HCT116 (cell line): ENCODE measurements around the gene TMEM132A. TPM values are rescaled to one million over a fixed set of nuclear protein-coding genes. Genes with fewer than 3 reads are reported as not detected.

ENCODE experiments used
- ATAC-seq: fragments of 200-7000 bp; cut with Tn5 transposase; 2 replicates; pipeline ENCODE4 v1.9.1; 2020; ENCODE audit warnings: mild to moderate bottlenecking, moderate library complexity
- BruUV-seq: library from RNA; stranded (reverse); fragments of 400-500 nt; replicated peaks from 2 replicates; lab custom pipeline; 2021; lab: Mats Ljungman, UMichigan
- CTCF ChIA-PET: fragments of 300-600 bp; sonication (Branson Sonifier 250); formaldehyde crosslinking; loops from one replicate; lab custom pipeline; 2021; ENCODE audit warnings: antibody characterized with exemption; lab: Charles Lee
- POLR2A ChIA-PET: fragments of 300-600, 350-600 bp; sonication (Branson Sonifier 250); formaldehyde crosslinking; loops from one replicate; lab custom pipeline; 2021; ENCODE audit warnings: antibody characterized with exemption; lab: Charles Lee
- RAD21 ChIA-PET, 2 experiments: fragments of 300-600 bp; sonication (Branson Sonifier 250); formaldehyde crosslinking; loops; one replicate each; lab custom pipeline; 2023; ENCODE audit warnings: low total read pairs in 2 of 2; ENCODE audit not compliant: uncharacterized antibody in 2 of 2, unreplicated experiment in 2 of 2, low non-redundant PET in 1 of 2; lab: Charles Lee
- DNase-seq: peaks from one replicate; pipeline ENCODE4 v3.0.0-alpha.2; 2010; ENCODE audit warnings: low read depth, low spot score
- H2AFZ ChIP-seq: fragments of 200-600 bp; shearing (Covaris generic), sonication (generic); 2 replicates; pipeline ENCODE4 v1.6.1; 2017; ENCODE audit warnings: low read depth, mixed run types, mixed read lengths, antibody characterized with exemption, low read length; ENCODE audit not compliant: poor library complexity, severe bottlenecking
- H3K27ac ChIP-seq: 2 replicates; pipeline ENCODE4 v1.5.1; 2012; ENCODE audit warnings: low read depth, low read length
- H3K27me3 ChIP-seq: fragments of 200-600 bp; sonication (generic); 2 replicates; pipeline ENCODE4 v1.6.1; 2016; ENCODE audit warnings: mixed run types, low read length, mixed read lengths; ENCODE audit not compliant: insufficient read depth
- H3K36me3 ChIP-seq, 2 experiments: fragments of 200-500 bp in 1 of 2; fragments of 200-600 bp in 1 of 2; sonication (Bioruptor generic) in 1 of 2; sonication (generic) in 1 of 2; 2 replicates each; pipeline versions ENCODE4 v1.5.1 to v1.6.1; 2014 to 2016; ENCODE audit warnings: low read length in 2 of 2, inconsistent platforms in 1 of 2, mixed read lengths in 1 of 2, mixed run types in 1 of 2; ENCODE audit not compliant: insufficient read depth in 2 of 2, control insufficient read depth in 1 of 2
- H3K4me1 ChIP-seq, 2 experiments: fragments of 200-600 bp in 1 of 2; sonication (generic) in 1 of 2; 2 replicates each; pipeline versions ENCODE4 v1.5.1 to v1.6.1; 2012 to 2017; ENCODE audit warnings: low read length in 2 of 2, inconsistent platforms in 1 of 2, mild to moderate bottlenecking in 1 of 2, mixed read lengths in 1 of 2, mixed run types in 1 of 2, moderate library complexity in 1 of 2; ENCODE audit not compliant: insufficient read depth in 2 of 2, control insufficient read depth in 1 of 2
- H3K4me2 ChIP-seq: fragments of 200-600 bp; sonication (generic); 2 replicates; pipeline ENCODE4 v1.6.1; 2017; ENCODE audit warnings: mixed run types, low read length, mixed read lengths
- H3K4me3 ChIP-seq, 2 experiments: fragments of 200-600 bp in 1 of 2; sonication (generic) in 1 of 2; replicated peaks in 1 of 2; 2 replicates each; pipeline ENCODE4 v1.5.1; 2011 to 2016; ENCODE audit warnings: low read length in 2 of 2, control low read depth in 1 of 2, low read depth in 1 of 2, mild to moderate bottlenecking in 1 of 2, mixed read lengths in 1 of 2, mixed run types in 1 of 2
- H3K79me2 ChIP-seq: fragments of 200-600 bp; sonication (generic); 2 replicates; pipeline ENCODE4 v1.6.1; 2017; ENCODE audit warnings: mild to moderate bottlenecking, mixed run types, low read length, moderate library complexity, mixed read lengths; ENCODE audit not compliant: insufficient read depth
- H3K9ac ChIP-seq: fragments of 200-600 bp; sonication (generic); 2 replicates; pipeline ENCODE4 v1.6.1; 2016; ENCODE audit warnings: low read length, mixed read lengths
- H3K9me2 ChIP-seq: fragments of 200-600 bp; sonication (generic), shearing (Covaris generic); 2 replicates; pipeline ENCODE4 v1.6.1; 2017; ENCODE audit warnings: mixed run types, mild to moderate bottlenecking, moderate library complexity; ENCODE audit not compliant: insufficient read depth
- H3K9me3 ChIP-seq, 2 experiments: fragments of 200-500 bp in 1 of 2; fragments of 200-600 bp in 1 of 2; sonication (Bioruptor generic) in 1 of 2; sonication (generic) in 1 of 2; 2 replicates each; pipeline ENCODE4 v1.6.1; 2014 to 2017; ENCODE audit warnings: low read length in 2 of 2, mixed read lengths in 2 of 2, inconsistent platforms in 1 of 2, low read depth in 1 of 2, mild to moderate bottlenecking in 1 of 2, mixed run types in 1 of 2, moderate library complexity in 1 of 2; ENCODE audit not compliant: control insufficient read depth in 1 of 2, insufficient read depth in 1 of 2
- H4K20me1 ChIP-seq: fragments of 200-600 bp; sonication (generic), shearing (Covaris generic); 2 replicates; pipeline ENCODE4 v1.6.1; 2017; ENCODE audit warnings: mixed run types, mild to moderate bottlenecking, moderate library complexity; ENCODE audit not compliant: insufficient read depth
- CBX3 ChIP-seq: IDR thresholded peaks from 2 replicates; pipeline ENCODE4 v1.6.1; 2012; ENCODE audit warnings: low read depth
- CEBPB ChIP-seq: IDR thresholded peaks from 2 replicates; pipeline ENCODE4 v1.6.1; 2012; ENCODE audit warnings: low read depth
- EGR1 ChIP-seq: IDR thresholded peaks from 2 replicates; pipeline ENCODE4 v1.6.1; 2012; ENCODE audit warnings: low read depth
- ELF1 ChIP-seq: IDR thresholded peaks from 2 replicates; pipeline ENCODE4 v1.6.1; 2012; ENCODE audit warnings: low read depth, borderline replicate concordance
- EZH2phosphoT487 ChIP-seq: fragments of 200-600 bp; IDR thresholded peaks from 2 replicates; pipeline ENCODE4 v1.6.1; 2018; ENCODE audit warnings: antibody characterized with exemption, borderline replicate concordance
- JUND ChIP-seq: IDR thresholded peaks from 2 replicates; pipeline ENCODE4 v1.6.1; 2012
- MAX ChIP-seq: IDR thresholded peaks from 2 replicates; pipeline ENCODE4 v1.6.1; 2012
- POLR2A ChIP-seq: IDR thresholded peaks from 2 replicates; pipeline ENCODE4 v1.7.0; 2011; ENCODE audit warnings: borderline replicate concordance; ENCODE audit not compliant: insufficient read depth, insufficient read length; ENCODE audit errors: extremely low read depth
- POLR2AphosphoS5 ChIP-seq: IDR thresholded peaks from 2 replicates; pipeline ENCODE4 v1.6.1; 2011; ENCODE audit warnings: mild to moderate bottlenecking, low read depth, low read length, moderate library complexity
- RAD21 ChIP-seq: IDR thresholded peaks from 2 replicates; pipeline ENCODE4 v1.6.1; 2012; ENCODE audit warnings: low read depth, mild to moderate bottlenecking
- SRF ChIP-seq: IDR thresholded peaks from 2 replicates; pipeline ENCODE4 v1.6.1; 2012; ENCODE audit warnings: low read depth
- intact Hi-C: fragments of 100-400 bp; cut with micrococcal nuclease; formaldehyde crosslinking; loops from 2 replicates; pipeline ENCODE4 v1.10.0; 2022
- total RNA-seq: library from RNA; stranded (reverse); gene quantifications from one replicate; pipeline ENCODE4 v1.2.1, GENCODE V29; 2021; ENCODE audit not compliant: unreplicated experiment
- TF ChIP-seq, protein P1 (sequence below): IDR thresholded peaks from 2 replicates; pipeline ENCODE4 v1.6.1; 2012; ENCODE audit warnings: low read depth

Gene TMEM132A
- total RNA-seq, 1 experiment from 2014 or later = 120 TPM

- intact Hi-C loops = no loop called here
- H3K4me2 ChIP-seq = peak overlapping the region; percentile 87
- H3K79me2 ChIP-seq = peaks cover 50% of the 10 kb centered on the region
- H3K4me3 ChIP-seq = peak overlapping the region; percentile 84 to 92
- no peaks in the 10 kb centered on the region for H3K9me2 ChIP-seq
- ChIA-PET CTCF (interaction anchor here (2.3 kb wide), 1 partner anchor 10 kb away, joined by 8 read pairs; no protein-coding TSS in a partner anchor), POLR2A (interaction anchor here (0.7 to 1.3 kb wide), 2 partner anchors 10 to 18 kb away, joined by 4 read pairs; no protein-coding TSS in a partner anchor), RAD21 (no interaction called here)
- DNase-seq = no peak
- no peak for TF ChIP-seq EGR1
- TF ChIP-seq, protein P1, sequence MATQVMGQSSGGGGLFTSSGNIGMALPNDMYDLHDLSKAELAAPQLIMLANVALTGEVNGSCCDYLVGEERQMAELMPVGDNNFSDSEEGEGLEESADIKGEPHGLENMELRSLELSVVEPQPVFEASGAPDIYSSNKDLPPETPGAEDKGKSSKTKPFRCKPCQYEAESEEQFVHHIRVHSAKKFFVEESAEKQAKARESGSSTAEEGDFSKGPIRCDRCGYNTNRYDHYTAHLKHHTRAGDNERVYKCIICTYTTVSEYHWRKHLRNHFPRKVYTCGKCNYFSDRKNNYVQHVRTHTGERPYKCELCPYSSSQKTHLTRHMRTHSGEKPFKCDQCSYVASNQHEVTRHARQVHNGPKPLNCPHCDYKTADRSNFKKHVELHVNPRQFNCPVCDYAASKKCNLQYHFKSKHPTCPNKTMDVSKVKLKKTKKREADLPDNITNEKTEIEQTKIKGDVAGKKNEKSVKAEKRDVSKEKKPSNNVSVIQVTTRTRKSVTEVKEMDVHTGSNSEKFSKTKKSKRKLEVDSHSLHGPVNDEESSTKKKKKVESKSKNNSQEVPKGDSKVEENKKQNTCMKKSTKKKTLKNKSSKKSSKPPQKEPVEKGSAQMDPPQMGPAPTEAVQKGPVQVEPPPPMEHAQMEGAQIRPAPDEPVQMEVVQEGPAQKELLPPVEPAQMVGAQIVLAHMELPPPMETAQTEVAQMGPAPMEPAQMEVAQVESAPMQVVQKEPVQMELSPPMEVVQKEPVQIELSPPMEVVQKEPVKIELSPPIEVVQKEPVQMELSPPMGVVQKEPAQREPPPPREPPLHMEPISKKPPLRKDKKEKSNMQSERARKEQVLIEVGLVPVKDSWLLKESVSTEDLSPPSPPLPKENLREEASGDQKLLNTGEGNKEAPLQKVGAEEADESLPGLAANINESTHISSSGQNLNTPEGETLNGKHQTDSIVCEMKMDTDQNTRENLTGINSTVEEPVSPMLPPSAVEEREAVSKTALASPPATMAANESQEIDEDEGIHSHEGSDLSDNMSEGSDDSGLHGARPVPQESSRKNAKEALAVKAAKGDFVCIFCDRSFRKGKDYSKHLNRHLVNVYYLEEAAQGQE = no peak
- no peak for TF ChIP-seq EZH2phosphoT487
- no peak for TF ChIP-seq RAD21
- TF ChIP-seq POLR2A = no peak
- no peak for TF ChIP-seq SRF
- TF ChIP-seq POLR2AphosphoS5 = no peak
- TF ChIP-seq MAX = no peak
- TF ChIP-seq ELF1 = no peak
- no peak for TF ChIP-seq CBX3
- no peak for TF ChIP-seq CEBPB
- TF ChIP-seq JUND = no peak
- H3K36me3 ChIP-seq = peaks cover 19 to 29% of the 10 kb centered on the region in 2 experiments; a peak in 3 of 4 replicates
- ATAC-seq = no peak
- no peaks in the 10 kb centered on the region for H3K27me3 ChIP-seq
- peak overlapping the region; percentile 98 for H3K9ac ChIP-seq
- no peaks in the 10 kb centered on the region; the same call in 1 of the 2 replicates for H4K20me1 ChIP-seq
- BruUV-seq = TSS peak; percentile 55
- no peak overlapping the region for H2AFZ ChIP-seq
- H3K9me3 ChIP-seq = no peaks in the 10 kb centered on the region
- H3K4me1 ChIP-seq = peaks cover 10 to 19% of the 10 kb centered on the region in 2 experiments
- H3K27ac ChIP-seq = no peak overlapping the region
Measured at GRCh38 chr11:60905047-60905446, 19.2 kb upstream of the TMEM132A start.
